SK-N-SH (cell line): ENCODE results near the gene ANKRD44. TPM values are rescaled to one million over a fixed set of nuclear protein-coding genes. Genes with fewer than 3 reads are reported as not detected.

ENCODE experiments used
- CTCF ChIA-PET: fragments of 300-600, 350-600 bp; formaldehyde crosslinking; extraction: SDS; loops from one replicate; lab custom pipeline; 2021; lab: Yijun Ruan, JAX
- POLR2A ChIA-PET: fragments of 350-600 bp; sonication (Branson Sonifier 250); formaldehyde crosslinking; extraction: SDS; loops from one replicate; lab custom pipeline; 2020; ENCODE audit warnings: antibody characterized with exemption, inconsistent platforms; lab: Yijun Ruan, JAX
- DNase-seq: peaks from one replicate; pipeline ENCODE4 v3.0.0; 2012
- H2AFZ ChIP-seq: fragments of 200-600 bp; sonication (generic); 2 replicates; pipeline ENCODE4 v1.8.1; 2016; ENCODE audit warnings: antibody characterized with exemption, mild to moderate bottlenecking, low read depth
- H3F3A ChIP-seq: fragments of 200-600 bp; sonication (generic); replicated peaks from 2 replicates; pipeline ENCODE3; 2016; ENCODE audit warnings: antibody characterized with exemption, mild to moderate bottlenecking; ENCODE audit not compliant: insufficient read depth
- H3K27ac ChIP-seq, 2 experiments: fragments of 200-500 bp in 1 of 2; fragments of 200-600 bp in 1 of 2; sonication (Bioruptor generic) in 1 of 2; sonication (generic), shearing (Covaris generic) in 1 of 2; 2 replicates each; pipeline versions ENCODE4 v1.5.1 to v1.6.1; 2014 to 2016; ENCODE audit warnings: low read depth in 2 of 2, inconsistent platforms in 1 of 2, low read length in 1 of 2, mild to moderate bottlenecking in 1 of 2, mixed read lengths in 1 of 2
- H3K27me3 ChIP-seq: fragments of 200-600 bp; sonication (generic), shearing (Covaris generic); 2 replicates; pipeline ENCODE4 v1.6.1; 2016; ENCODE audit warnings: mixed run types; ENCODE audit not compliant: insufficient read depth
- H3K36me3 ChIP-seq, 2 experiments: fragments of 200-500 bp in 1 of 2; fragments of 200-600 bp in 1 of 2; sonication (Bioruptor generic) in 1 of 2; sonication (generic) in 1 of 2; replicated peaks in 1 of 2; 2 replicates each; pipeline versions ENCODE3 to v1.5.1; 2014 to 2016; ENCODE audit warnings: low read length in 1 of 2, mild to moderate bottlenecking in 1 of 2; ENCODE audit not compliant: insufficient read depth in 2 of 2, control insufficient read depth in 1 of 2
- H3K4me1 ChIP-seq, 2 experiments: fragments of 200-500 bp in 1 of 2; fragments of 200-600 bp in 1 of 2; sonication (Bioruptor generic) in 1 of 2; sonication (generic), shearing (Covaris generic) in 1 of 2; 2 replicates each; pipeline versions ENCODE4 v1.5.1 to v1.6.1; 2014 to 2016; ENCODE audit warnings: low read depth in 1 of 2, low read length in 1 of 2, mixed run types in 1 of 2; ENCODE audit not compliant: insufficient read depth in 2 of 2, control insufficient read depth in 1 of 2
- H3K4me2 ChIP-seq: fragments of 200-600 bp; sonication (generic), shearing (Covaris generic); 2 replicates; pipeline ENCODE4 v1.6.1; 2017; ENCODE audit warnings: mixed run types
- H3K4me3 ChIP-seq, 2 experiments: fragments of 200-500 bp in 1 of 2; fragments of 200-600 bp in 1 of 2; sonication (Bioruptor generic) in 1 of 2; sonication (generic), shearing (Covaris generic) in 1 of 2; 2 replicates each; pipeline versions ENCODE4 v1.5.1 to v1.8.1; 2014 to 2016; ENCODE audit warnings: low read depth in 2 of 2, inconsistent platforms in 1 of 2, low read length in 1 of 2, mild to moderate bottlenecking in 1 of 2, mixed read lengths in 1 of 2, moderate library complexity in 1 of 2
- H3K79me2 ChIP-seq: fragments of 200-600 bp; sonication (generic); 2 replicates; pipeline ENCODE4 v1.8.1; 2017; ENCODE audit warnings: mild to moderate bottlenecking; ENCODE audit not compliant: insufficient read depth
- H3K9ac ChIP-seq: fragments of 200-600 bp; sonication (generic); 2 replicates; pipeline ENCODE4 v1.6.1; 2017; ENCODE audit warnings: mixed run types
- H3K9me2 ChIP-seq: fragments of 200-600 bp; sonication (generic); 2 replicates; pipeline ENCODE4 v1.6.1; 2017; ENCODE audit warnings: mixed run types
- H3K9me3 ChIP-seq: fragments of 200-600 bp; sonication (generic); 2 replicates; pipeline ENCODE4 v1.6.1; 2017; ENCODE audit warnings: mixed run types, mild to moderate bottlenecking, moderate library complexity
- H4K20me1 ChIP-seq: fragments of 200-600 bp; sonication (generic); 2 replicates; pipeline ENCODE4 v1.6.1; 2017; ENCODE audit warnings: mild to moderate bottlenecking, mixed run types; ENCODE audit not compliant: insufficient read depth
- EP300 ChIP-seq, 2 experiments: IDR thresholded peaks; 2 replicates each; pipeline versions ENCODE4 v1.4.0 to v1.6.1; 2012; ENCODE audit warnings: borderline replicate concordance in 1 of 2, low read depth in 1 of 2, low read length in 1 of 2
- EZH2phosphoT487 ChIP-seq: fragments of 200-600 bp; sonication (generic); IDR thresholded peaks from 2 replicates; pipeline ENCODE4 v1.6.1; 2017; ENCODE audit warnings: low read depth, mixed run types, mild to moderate bottlenecking, antibody characterized with exemption, moderate library complexity, borderline replicate concordance
- FOSL2 ChIP-seq: IDR thresholded peaks from 2 replicates; pipeline ENCODE4 v1.4.0; 2012; ENCODE audit warnings: low read depth, mild to moderate bottlenecking, moderate library complexity, borderline replicate concordance
- GATA2 ChIP-seq: sonication (generic); formaldehyde crosslinking; IDR thresholded peaks from 2 replicates; pipeline ENCODE4 v1.5.0; 2020; ENCODE audit warnings: mild to moderate bottlenecking, missing genetic modification reagents
- JUND ChIP-seq: IDR thresholded peaks from 2 replicates; pipeline ENCODE4 v1.4.0; 2012
- MAX ChIP-seq: IDR thresholded peaks from 2 replicates; pipeline ENCODE4 v1.4.0; 2012; ENCODE audit warnings: low read depth
- MEF2A ChIP-seq: IDR thresholded peaks from 2 replicates; pipeline ENCODE4 v1.4.0; 2012; ENCODE audit warnings: low read depth, borderline replicate concordance
- MXI1 ChIP-seq: IDR thresholded peaks from 2 replicates; pipeline ENCODE4 v1.6.1; 2012; ENCODE audit warnings: mild to moderate bottlenecking, low read depth, low read length, improper control_type of control experiment
- NRF1 ChIP-seq: IDR thresholded peaks from 2 replicates; pipeline ENCODE4 v1.6.1; 2012; ENCODE audit warnings: low read depth, mild to moderate bottlenecking, low read length
- PBX3 ChIP-seq: IDR thresholded peaks from 2 replicates; pipeline ENCODE4; 2012
- RXRA ChIP-seq: IDR thresholded peaks from 2 replicates; pipeline ENCODE4 v1.4.0; 2012; ENCODE audit warnings: low read depth, mild to moderate bottlenecking, borderline replicate concordance
- SIN3A ChIP-seq: IDR thresholded peaks from 2 replicates; pipeline ENCODE4 v1.6.1; 2012; ENCODE audit warnings: low read depth, mild to moderate bottlenecking, low read length, moderate library complexity, borderline replicate concordance
- SMC3 ChIP-seq: IDR thresholded peaks from 2 replicates; pipeline ENCODE4 v1.6.1; 2012; ENCODE audit warnings: low read depth, low read length, improper control_type of control experiment
- TEAD4 ChIP-seq: IDR thresholded peaks from 2 replicates; pipeline ENCODE4 v1.4.0; 2012; ENCODE audit warnings: mild to moderate bottlenecking, borderline replicate concordance; ENCODE audit not compliant: insufficient read depth
- YY1 ChIP-seq: IDR thresholded peaks from 2 replicates; pipeline ENCODE4 v1.4.0; 2012; ENCODE audit warnings: low read depth, mild to moderate bottlenecking
- WGBS: methylation state at CpG from one replicate; pipeline ENCODE4 v1.1.6; 2017; ENCODE audit warnings: low lambda C conversion rate; 5-methylcytosine and 5-hydroxymethylcytosine counted together
- polyA plus RNA-seq, 3 experiments: library from polyadenylated mRNA; depleted of rRNA; stranded (reverse); fragments of >200 nt; gene quantifications; 2 replicates each; pipeline ENCODE4 v1.2.3, GENCODE V29; 2012

The ANKRD44 gene
- polyA plus RNA-seq, 1 of the 3 experiments (the other 2 are of a cell fraction): 12.5 TPM

GRCh38 chr2:197200051-197200761 lies 110.4 kb downstream of the ANKRD44 start (continued):
- TF ChIP-seq SIN3A (no peak), MEF2A (no peak), EP300 (IDR thresholded peaks at IDR 0.05; ENCODE audit: borderline replicate concordance in 1 of 2, low read depth in 1 of 2, low read length in 1 of 2) (no peak), YY1 (no peak), FOSL2 (no peak), PBX3 (no peak), JUND (no peak), GATA2 (CRISPR knock-in tag) (no peak), MXI1 (no peak)
- TF ChIP-seq, all 33 proteins: peak for 0

- Histone ChIP-seq H3K4me1 (peaks cover 0 to 34% of the 10 kb centered on the region in 2 experiments; a peak in 2 of 4 replicates), H3K36me3 (no peaks in the 10 kb centered on the region)
- no peak for TF ChIP-seq YY1
- TF ChIP-seq PBX3: no peak
- TF ChIP-seq SMC3: no peak
- TF ChIP-seq EZH2phosphoT487: no peak
- TF ChIP-seq MEF2A: no peak
- TF ChIP-seq JUND: no peak
- TF ChIP-seq, all 33 proteins: peak for 0
- POLR2A ChIA-PET: no interaction called here
- Histone ChIP-seq H3K4me3 (no peak overlapping the region), H3K4me2 (no peak overlapping the region), H3K27me3 (no peaks in the 10 kb centered on the region), H2AFZ (no peak overlapping the region), H3K9me3 (no peaks in the 10 kb centered on the region), H3K9ac (no peak overlapping the region), H4K20me1 (no peaks in the 10 kb centered on the region), H3F3A (no peaks in the 10 kb centered on the region), H3K9me2 (no peaks in the 10 kb centered on the region), H3K27ac (peak overlapping the region in 1 of 2 experiments; percentile 53; a peak in 2 of 4 replicates), H3K79me2 (no peaks in the 10 kb centered on the region; the same call in 1 of the 2 replicates)
- DNase-seq: peak; percentile 42
- 88% methylated on average over 12 of the region's 12 CpGs for WGBS
- CTCF ChIA-PET: interaction anchor here (0.6 to 1.5 kb wide), 6 partner anchors 8 to 87 kb away, joined by 3 read pairs; no protein-coding TSS in a partner anchor
These were observed 111.7 kb downstream of the ANKRD44 start for GRCh38 chr2:197198890-197199289.

GRCh38 chr2:197197895-197198311 lies 112.7 kb downstream of the ANKRD44 start:
- Histone ChIP-seq H3K4me2 (no peak overlapping the region), H3K27ac (no peak overlapping the region), H3K79me2 (no peaks in the 10 kb centered on the region; the same call in 1 of the 2 replicates), H3K4me1 (peaks cover 0 to 34% of the 10 kb centered on the region in 2 experiments; a peak in 2 of 4 replicates), H3K9ac (no peak overlapping the region), H3K36me3 (no peaks in the 10 kb centered on the region), H2AFZ (no peak overlapping the region), H3K9me2 (no peaks in the 10 kb centered on the region), H4K20me1 (no peaks in the 10 kb centered on the region), H3F3A (no peaks in the 10 kb centered on the region), H3K9me3 (no peaks in the 10 kb centered on the region), H3K4me3 (no peak overlapping the region), H3K27me3 (no peaks in the 10 kb centered on the region)
- DNase-seq: no peak
- POLR2A ChIA-PET: no interaction called here
- CTCF ChIA-PET: interaction anchor here (0.9 to 1.5 kb wide), 3 partner anchors 7 to 84 kb away, joined by 3 read pairs; no protein-coding TSS in a partner anchor
- WGBS: 94% methylated on average over 4 of the region's 4 CpGs
- TF ChIP-seq TEAD4: no peak
- TF ChIP-seq NRF1: no peak
- no peak for TF ChIP-seq MAX
- no peak for TF ChIP-seq RXRA
